CD4-positive, alpha-beta T cell treated with Interleukin-6 for 4 hours (primary cell): ENCODE data around the gene IL2RA.
"Not testable (repeated sequence)": the region's sequence is repeated elsewhere in the genome, so short reads cannot be mapped to it uniquely, and the experiment has no call there.

Experiments
- DNase-seq: peaks from one replicate; pipeline ENCODE4 v3.0.0-alpha.2; 2020; ENCODE audit warnings: mixed read lengths

The IL2RA gene

DNA sequence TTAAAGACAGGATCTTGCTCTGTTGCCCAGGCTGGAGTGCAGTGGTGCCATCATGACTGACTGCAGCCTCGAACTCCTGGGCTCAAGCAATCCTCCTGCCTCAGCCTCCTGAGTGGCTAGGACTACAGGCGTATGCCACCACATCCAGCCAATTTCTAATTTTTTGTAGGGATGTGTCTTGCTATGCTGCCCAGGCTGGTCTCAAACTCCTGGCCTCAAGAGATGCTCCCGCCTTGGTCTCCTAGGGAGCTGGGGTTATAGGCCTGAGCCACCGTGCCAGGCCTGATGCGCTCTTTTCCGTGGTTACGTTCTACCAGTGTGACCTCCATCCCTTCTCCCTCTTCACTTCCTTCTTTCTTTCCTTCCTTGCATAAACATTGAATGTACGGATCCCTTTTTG lies 50.6 kb downstream of the IL2RA start:
- DNase-seq = no peak

DNA sequence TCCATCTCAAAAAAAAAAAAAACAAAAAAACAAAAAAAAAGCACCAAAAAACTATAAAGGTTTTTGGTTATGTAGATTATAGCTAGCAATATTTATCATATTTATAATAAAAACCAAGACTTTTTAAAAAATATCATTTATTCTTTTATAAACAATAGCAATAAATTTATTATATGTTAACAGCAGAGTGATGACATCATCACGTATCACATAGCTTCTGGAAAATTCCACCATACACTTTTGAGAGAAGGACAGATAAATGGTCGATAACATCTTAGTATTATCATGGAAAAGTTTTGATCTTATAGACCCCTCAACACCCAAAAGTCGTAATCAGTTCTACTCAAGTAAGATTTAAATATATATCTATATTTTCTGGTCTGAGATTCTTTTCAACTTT lies 51.6 kb downstream of the IL2RA start:
- no peak for DNase-seq

DNA sequence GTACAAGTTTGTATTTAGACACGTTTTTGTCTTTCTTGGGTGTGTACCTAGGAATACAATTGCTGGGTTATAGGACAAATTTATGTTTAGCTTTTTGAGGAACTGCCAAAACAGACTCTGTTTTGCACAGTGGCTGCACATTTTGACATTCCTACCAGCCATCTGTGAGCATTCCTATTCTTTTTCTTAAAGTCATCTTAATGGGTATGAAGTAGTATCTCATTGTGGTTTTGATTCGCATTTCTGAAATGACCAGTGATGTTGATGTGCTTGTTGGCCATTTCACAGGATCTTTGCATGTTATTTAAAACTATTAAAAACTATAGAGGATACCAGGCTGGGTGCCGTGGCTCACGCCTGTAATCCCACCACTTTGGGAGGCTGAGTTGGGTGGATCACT lies 52.2 kb downstream of the IL2RA start:
- DNase-seq = no peak

DNA sequence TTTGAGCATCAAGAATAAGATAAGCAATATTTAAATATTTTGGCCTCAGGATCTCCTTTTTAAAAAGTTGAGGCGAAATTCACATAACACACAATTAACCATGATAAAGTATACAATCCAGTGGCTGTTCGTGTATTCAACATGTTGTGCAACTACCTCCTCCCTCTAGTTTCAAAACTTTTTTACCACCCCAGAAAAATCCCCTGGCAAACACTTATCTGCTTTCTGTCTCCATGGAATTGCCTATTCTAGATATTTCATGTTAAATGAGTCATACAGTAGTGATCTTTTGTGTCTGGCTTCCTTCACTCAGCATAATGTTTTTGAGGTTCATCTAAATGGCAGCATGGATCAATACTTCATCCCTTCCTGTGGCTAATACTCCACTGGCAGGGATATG lies 53.0 kb downstream of the IL2RA start:
- DNase-seq = no peak

DNA sequence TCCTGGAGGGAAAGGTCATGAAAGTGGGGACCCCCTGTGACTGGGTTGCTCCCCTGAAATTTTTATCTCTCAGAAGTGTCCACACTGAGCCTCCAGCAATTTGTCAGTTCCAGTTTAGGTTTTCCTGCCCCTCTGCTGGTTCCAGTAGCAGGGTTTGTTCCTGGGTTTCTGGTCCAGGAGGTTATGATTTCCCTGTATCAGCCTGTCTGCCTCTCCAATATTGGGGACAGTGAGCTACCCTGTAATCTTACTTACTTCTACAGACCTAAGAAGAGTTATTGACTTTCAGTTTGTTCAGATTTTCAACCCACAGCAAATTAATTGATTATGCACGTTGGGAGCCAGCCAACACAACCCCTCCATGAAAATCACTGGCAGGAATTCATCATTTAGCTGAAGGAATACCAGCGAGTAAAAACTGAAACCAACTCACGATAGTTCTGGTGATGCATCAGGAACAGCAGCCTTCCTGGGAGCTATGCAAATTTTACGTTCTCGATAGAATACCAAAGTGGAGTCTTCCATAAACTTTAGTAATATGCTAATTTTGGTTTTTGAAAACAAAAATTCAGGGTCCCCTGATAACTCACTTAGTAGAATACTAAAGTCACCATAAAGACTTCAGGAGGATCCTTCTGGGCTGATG lies 53.5 kb downstream of the IL2RA start:
- no peak for DNase-seq

DNA sequence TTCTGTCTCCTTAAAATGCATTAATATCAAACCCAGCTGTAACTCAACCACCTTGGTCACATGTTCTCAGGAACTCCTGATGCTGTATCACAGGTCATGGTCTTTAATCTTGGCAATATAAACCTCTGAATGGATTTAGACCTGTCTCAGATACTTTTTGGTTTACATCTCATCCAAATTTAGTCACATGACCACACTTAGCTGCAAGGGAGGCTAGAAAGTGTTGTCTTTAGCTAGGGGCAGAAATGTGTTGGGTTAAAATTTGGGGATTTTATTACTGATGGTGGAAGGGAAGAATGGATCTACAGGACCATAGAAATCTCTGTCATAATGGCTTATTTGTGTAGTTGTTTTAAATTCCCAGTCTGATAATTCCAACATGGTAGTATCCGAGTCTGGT lies 55.2 kb downstream of the IL2RA start:
- DNase-seq = no peak

DNA sequence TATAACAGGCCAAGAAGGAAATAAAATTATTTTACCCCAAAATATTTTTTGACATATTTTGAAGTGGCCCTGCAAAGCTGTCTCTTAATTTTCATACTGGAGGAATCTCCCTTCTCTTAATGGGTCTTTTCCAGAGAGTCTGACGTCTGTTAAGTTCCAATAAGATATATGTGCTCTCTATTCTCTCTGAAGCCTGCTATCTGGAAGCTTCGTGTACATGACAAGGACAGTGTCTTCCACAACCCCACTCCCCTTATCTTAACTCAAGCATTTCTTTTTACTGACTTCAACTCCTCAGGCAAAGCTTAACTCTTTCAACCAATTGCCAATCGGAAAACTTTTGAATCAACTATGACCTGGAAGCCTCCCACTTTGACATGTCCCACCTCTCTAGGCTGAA lies 55.6 kb downstream of the IL2RA start:
- no peak for DNase-seq

DNA sequence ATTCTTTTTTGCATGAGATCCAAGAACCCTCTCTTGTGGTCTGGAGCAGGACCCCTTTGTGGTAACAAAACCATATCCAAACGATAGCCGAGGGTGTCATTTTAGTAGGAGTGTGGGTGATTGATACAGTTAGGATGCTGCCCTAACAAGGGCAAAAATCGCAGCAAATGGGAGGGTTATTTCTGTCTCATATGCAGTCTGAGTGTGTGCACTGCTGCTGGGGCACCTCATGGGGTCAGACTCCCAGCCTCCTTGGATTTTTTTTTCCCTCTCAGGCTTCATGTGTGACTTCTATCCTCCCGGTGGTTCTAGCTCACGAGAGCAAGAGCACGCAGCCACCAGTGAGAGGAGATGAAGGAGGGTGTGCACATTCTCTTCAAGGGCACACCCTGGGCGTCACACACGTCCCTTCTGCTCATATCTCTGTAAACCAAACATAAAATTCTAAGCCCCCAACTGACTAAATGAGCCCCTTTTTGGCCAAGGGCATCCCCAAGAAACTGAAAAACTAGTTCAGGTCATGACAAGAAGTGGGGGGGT lies 56.2 kb downstream of the IL2RA start:
- DNase-seq = no peak

DNA sequence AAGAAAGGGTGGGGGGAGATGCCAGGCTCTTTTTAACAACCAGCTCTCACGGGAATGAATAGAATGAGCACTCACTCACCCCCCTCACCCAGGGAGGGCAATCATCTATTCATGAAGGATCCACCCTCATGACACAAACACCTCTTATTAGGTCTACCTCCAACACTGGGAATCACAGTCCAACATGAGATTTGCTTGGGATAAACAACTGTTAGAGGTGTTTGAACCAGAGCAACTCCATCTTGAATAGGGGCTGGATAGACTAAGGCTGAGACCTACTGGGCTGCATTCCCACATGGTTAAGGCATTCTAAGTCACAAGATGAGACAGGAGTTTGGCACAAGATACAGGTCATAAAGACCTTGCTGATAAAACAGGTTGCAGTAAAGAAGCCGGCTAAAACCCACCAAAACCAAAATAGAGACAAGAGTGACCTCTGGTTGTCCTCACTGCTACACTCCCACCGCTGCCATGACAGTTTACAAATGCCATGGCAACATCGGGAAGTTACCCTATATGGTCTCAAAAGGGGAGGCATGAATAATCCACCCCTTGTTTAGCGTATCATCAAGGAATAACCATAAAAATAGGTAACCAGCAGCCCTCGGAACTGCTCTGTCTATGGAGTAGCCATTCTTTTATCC lies 56.9 kb downstream of the IL2RA start:
- not testable (repeated sequence) for DNase-seq

DNA sequence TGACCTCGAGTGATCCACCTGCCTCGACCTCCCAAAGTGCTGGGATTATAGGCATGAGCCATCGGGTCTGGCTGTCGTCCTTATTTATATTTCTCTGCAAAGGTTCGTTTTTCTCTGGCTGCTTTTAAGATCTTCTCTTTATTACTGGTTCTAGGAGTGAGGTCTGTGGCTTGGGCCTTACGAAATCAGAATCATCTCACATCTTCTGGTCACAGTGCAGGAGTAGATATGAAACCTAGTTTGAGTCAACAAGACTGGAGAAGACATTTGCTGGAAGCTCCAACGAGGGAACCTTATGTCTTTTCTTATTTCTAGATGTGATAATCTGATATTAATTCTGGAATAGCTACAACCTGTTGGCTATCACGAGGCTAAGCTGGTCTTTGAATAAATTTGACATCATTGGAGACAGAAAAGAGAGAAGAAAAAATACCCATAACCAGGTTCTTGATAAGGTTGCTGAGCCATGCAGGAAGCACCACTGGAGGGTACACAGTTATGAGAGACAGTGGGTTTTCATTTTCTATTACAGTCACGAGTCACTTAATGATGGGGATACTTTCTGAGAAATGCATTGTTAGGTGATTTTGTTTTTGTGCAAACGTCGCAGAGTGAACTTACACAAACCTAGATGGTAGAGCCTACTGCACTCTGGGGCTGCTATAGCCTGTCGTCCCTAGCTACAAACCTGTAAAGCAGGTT lies 59.2 kb downstream of the IL2RA start:
- DNase-seq = no peak

DNA sequence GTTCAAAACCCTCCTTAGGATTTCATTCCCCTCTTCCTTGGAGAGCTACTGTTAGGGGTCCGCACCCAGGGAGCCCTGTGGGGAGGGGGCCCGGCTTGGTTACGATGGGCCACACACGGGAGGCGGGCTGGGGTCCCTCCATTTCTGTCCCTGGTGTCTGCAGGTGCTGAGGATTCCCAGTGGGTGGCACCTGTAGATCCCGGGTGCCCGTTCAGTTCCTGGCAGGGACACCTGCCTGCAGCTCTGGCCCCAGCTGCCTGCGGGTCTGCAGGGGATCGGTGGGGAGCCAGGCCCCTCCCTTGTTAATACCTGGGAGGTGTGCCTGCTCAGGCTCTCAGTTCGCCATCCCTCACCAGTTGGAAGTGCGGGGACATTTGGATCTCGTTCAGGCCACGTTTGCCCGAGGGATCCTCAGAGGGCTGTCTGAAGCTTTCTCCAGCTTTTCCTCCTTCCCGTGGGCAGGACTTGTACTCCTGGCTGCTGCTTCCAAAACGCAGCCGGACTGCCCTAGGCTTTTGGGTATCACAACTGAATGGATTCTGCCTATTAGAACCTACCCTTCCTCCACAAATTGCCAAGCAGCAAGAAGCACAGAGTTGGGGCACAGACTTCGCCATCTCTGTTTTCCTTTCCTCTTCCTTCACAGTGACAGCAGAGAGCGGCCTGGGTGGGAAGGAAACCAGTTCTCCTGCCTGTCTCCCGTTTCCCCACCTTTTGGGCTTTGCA lies 62.6 kb downstream of the IL2RA start:
- DNase-seq = no peak

DNA sequence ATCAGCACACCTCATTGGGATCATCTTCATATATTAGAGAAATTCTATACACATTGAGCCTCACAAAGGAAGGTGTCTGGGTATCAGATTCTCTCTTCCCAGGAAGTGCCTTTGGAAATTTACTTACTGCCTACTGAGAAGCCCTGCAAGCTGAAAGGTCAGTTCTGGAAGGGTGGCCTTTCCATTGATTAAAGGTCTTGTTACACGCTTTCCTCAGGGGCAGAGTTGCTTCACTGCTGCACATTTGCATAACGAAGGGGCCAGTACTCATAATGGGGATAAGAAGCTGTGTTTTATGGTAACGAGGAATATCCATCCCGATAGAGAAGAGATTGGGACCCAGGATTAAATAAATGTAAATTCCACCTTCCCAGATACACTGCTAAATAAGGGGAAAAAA lies 65.5 kb downstream of the IL2RA start:
- DNase-seq = no peak

DNA sequence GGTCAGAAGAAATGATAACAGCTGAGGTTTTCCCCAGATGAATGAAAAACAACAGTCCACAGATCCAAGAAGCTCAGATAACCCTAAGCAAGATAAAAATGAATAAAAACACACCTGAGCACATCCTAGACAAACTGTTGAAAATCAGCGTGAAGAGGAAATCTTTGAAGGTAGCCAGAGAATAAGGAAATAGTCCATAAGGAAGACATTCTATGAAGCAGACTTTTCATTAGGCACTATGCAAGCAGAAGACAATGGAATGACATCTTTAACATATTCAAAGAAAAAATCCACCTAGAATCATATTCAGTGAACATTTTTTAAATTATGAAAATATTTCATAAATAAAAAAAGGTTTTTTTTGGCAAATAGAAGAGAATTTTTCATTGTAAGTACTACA lies 69.8 kb downstream of the IL2RA start:
- DNase-seq = no peak

DNA sequence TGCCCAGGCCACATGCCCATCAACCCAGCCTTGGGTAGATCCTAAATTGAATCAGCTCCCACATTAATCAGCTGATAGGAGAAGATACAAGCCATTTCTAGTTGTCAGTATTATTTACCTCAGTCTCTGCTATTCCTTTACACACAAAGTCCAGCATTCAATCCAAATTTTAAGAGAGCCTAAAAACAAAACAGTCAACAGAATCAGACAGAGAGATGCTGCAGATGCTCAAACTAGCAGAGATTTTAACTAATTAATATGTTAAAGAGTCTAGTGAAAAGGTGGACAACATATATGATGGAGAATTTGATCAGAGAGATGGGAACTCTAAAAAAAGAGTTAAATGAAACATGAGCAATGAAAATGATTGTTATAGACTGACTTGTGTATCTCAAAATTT lies 70.5 kb downstream of the IL2RA start:
- DNase-seq = no peak

DNA sequence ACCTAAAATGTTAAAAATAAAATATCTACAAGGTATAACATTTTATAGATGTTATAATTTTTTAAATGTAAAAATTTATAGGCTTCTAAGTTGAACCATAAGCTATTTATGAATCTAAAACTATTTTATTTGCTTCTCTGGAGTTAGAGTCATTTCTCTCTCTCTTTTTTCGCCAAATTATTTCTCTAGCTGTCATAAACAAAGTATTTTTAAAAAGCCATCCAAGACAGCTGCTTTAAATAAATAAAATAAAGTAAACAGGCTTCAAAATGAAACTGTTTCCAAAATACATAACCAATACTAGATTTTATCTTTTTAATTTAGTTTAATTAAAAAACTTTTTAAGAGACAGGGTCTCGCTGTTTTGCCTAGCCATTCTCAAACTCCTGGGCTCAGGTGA lies 72.4 kb downstream of the IL2RA start:
- no peak for DNase-seq

DNA sequence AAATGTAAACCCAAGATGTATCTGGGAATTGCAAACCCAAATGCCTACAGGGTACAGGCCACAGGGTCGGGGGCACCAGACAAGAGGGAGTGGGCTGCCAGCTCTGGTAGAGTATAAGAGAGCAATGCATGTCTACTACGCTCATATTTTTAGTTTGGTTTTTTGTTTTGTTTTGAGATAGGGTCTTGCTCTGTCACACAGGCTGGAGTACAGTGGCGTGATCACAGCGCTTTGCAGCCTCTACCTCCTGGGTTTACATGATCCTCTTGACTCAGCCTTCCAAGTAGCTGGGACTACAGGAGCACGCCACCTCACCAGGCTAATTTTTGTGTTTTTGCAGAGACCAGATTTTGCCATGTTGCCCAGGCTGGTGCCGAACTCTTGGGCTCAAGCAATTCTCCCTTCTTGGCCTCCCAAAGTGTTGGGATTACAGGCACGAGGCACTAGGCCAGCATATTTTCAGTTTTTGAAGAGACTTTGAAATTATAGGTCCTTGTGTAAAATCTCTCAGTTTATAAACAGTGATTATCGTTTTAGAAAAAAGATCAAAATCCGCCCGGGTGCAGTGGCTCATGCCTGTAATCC lies 73.7 kb downstream of the IL2RA start:
- no peak for DNase-seq

DNA sequence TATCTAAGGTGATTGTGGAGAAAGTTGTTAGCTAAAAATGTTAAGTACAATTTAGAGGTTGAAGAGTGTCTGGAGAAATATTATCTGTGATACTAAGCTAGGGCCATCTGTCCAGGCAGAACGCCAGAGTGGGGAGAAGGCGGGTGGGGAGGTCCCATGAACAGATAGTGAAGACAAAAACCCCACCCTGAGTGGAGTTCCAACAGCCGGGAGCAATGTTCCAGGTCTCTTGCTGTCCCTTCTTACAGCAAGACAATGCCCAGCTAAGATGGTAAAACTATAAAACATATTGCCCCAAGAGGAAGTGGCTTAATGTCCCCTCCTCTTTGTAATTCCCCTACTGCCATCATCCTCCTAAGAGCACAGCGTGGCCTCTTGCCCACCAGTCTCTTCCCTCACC lies 74.4 kb downstream of the IL2RA start:
- DNase-seq = no peak

DNA sequence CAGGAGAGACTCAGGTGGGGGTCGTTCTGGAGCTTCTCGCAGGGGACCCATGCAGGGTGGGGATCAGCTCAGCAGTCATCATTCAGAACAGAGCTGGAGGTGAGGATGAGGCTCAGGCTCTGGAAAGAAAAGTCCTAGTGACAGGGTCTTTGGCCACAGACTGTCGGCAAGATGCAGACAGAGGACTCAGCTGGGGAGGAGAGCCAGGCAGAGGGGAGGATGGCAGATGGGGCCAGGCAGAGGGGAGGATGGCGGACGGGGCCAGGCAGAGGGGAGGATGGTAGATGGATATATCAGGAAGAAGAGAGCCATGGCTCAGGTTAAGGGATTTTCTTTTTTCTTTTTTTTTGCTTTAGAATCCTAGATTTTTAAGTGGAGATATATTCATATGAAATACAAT lies 77.1 kb downstream of the IL2RA start:
- no peak for DNase-seq

DNA sequence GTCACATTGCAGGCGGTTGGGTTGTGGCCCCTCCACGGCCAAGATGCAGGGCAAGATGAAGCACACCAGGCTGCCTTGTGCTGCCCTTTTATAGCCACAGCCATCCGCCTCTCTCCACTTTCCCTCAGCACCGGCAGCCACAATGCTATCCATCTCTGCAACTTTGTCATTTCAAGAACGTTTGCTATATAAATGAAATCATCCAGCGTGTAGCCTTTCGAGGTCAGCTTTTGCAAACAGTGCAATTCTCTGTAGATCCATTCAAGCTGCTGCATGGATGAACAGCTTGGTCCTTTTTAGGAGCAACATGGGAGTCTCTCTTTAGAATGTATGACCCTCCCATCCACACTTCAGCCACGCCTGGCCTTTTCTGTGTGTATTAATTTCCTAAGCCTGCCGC lies 78.4 kb downstream of the IL2RA start:
- no peak for DNase-seq

DNA sequence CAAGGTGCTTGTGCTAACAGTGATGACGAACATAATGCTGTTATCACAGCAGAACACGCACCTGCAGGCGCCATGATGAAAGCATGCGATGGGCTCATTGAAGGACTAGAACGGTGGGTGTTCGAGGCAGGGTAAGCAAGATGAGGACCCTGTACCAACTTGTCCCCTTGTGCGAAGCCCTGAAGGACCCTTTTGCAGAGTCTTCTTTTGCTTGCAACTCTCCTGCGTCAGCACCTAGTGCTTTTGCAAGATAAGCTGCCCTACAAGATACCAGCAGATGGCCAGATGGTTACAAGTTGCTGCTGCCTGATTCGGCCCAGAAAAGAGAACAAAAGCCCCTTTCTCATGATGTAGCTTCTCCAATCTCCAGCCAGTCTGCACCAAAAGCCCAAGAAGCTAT lies 80.6 kb downstream of the IL2RA start:
- DNase-seq = no peak

DNA sequence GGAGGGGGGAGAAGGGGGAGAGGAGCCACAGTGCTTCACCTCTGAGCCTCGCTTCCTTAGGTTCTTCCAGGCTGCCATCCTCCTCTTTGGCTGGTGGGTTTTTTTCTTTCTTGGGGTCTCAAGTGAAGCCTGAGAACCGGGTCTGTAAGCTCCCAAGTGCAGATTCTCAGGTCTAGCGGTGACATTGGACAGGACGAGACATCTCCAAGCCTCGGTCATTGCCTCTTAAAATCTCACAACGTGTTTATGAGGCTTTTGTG lies 84.0 kb downstream of the IL2RA start:
- DNase-seq = no peak

DNA sequence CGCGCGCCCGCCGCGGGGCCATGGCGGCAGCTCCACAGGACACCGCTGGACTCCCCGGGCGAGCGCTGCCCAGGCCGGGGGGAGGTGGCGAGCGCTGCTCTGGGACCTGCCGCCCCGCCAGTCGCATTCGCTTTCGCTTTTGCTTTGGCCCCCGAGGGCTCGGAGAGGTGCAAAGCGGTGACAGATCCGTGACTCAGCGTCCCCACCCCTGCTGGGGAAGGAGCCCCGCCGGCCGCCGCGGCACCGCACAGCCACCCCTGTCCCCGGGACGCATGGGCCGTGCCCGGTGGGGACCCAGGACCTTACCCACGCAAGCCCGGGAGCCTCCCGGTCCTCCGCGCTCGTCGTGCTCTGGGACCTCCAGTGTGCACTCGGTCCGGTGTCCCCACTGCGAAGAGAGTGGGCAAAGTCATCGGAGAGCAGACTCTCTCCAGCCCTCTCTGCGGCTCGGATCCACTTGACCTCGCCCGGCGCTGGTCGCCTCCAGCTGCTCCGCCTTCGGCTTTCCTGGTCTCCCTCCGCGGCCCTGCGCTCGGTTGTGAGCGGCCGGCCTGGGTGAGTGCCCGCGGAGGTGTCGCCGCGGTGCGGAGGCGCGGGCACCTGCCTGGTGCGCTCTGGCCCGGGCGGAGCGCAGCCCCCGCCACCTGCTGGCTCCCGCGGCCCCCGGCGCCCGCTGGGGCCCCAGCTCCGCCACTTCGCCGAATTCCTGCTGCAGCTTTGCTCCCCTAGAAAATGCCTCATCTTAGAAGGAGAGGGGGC lies 84.5 kb downstream of the IL2RA start, which contains the start of gene IL15RA:
TSS of gene IL15RA (minus strand) at position 73 of the 759 bp plus-strand sequence. CDS start at position 22, 51 bp downstream.
- peak; percentile 90 for DNase-seq
